Epithelial cell of esophagus (primary cell): ENCODE measurements around the gene TICRR.
A peak's percentile ranks its signal among the peaks of the same experiment; 100 is the strongest.

Experiments used
- DNase-seq: peaks from one replicate; pipeline ENCODE4 v3.0.0; 2010; ENCODE audit warnings: low read depth
- H3K4me3 ChIP-seq: 2 replicates; pipeline ENCODE4 v1.5.1; 2011; ENCODE audit warnings: mild to moderate bottlenecking, low read length, control low read depth
- TF ChIP-seq, protein P1 (sequence below): IDR thresholded peaks from 2 replicates; pipeline ENCODE4 v1.5.1; 2011; ENCODE audit warnings: low read depth, mild to moderate bottlenecking, low read length, control low read depth, inconsistent platforms; ENCODE audit not compliant: insufficient read depth; ENCODE audit errors: missing control alignments

Gene TICRR

DNA sequence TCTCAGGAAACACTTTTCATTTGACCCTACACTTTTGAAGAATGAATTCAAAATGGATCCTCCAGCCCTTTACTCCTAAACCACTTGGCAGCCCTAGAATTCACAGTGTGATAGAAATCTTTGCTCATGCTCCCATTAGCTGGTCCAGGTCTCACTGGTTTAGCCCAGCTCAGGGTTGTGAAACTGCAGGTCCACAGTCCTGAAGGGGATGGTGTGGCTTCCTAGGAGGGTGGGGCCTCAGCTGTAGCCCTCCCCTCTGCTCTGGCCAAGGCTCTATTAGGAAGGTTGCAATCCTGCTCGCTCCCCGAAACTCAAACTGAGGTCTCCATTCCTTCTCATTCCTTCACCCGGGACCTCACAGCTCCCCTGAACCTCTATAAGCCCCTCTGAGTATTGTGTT lies 21.6 kb upstream of the TICRR start:
- TF ChIP-seq, protein P1, sequence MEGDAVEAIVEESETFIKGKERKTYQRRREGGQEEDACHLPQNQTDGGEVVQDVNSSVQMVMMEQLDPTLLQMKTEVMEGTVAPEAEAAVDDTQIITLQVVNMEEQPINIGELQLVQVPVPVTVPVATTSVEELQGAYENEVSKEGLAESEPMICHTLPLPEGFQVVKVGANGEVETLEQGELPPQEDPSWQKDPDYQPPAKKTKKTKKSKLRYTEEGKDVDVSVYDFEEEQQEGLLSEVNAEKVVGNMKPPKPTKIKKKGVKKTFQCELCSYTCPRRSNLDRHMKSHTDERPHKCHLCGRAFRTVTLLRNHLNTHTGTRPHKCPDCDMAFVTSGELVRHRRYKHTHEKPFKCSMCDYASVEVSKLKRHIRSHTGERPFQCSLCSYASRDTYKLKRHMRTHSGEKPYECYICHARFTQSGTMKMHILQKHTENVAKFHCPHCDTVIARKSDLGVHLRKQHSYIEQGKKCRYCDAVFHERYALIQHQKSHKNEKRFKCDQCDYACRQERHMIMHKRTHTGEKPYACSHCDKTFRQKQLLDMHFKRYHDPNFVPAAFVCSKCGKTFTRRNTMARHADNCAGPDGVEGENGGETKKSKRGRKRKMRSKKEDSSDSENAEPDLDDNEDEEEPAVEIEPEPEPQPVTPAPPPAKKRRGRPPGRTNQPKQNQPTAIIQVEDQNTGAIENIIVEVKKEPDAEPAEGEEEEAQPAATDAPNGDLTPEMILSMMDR, result no peak
- DNase-seq, result no peak
- H3K4me3 ChIP-seq, result no peak overlapping the region

DNA sequence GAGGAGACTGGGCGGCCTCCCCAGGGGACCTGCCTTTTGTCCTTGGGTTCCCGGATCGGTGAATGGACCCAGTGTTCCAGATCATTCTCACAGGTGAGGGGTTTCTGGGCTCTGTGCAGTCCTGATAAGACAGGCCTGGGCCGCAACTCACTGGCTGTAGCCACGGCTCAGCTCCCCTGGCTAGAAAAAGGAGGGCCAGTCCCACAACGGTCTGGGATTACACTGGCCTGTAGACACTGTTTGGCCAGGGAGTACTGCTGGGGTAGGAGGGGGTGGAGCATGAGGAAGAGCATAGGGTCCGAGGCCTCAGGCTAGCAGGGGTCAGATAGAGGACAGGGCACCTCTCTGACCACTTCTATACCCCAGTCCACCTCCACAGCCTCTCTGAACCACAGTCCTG lies 21.0 kb upstream of the TICRR start:
- TF ChIP-seq, protein P1, result no peak
- no peak for DNase-seq
- H3K4me3 ChIP-seq, result no peak overlapping the region

DNA sequence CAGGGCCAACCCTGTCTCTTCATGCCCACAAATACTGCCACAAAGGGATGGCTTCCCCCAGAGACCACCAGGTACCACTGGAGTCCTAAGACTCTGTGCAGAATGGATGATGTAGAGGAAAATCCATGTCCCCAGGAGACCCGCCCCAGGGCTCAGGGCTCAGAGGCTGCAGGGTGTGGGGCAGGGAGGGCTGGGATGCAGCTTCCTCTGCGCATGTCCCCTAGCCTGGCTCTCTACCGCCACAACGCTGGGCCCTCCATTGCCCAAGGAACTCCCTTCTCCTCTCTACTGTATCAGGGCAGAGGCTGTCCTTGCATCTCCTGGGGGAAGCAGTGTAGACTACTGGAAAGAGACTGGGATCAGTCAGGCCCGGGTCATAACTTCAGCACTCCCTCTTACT lies 19.5 kb upstream of the TICRR start:
- H3K4me3 ChIP-seq, result no peak overlapping the region
- DNase-seq, result no peak
- TF ChIP-seq, protein P1, result no peak

DNA sequence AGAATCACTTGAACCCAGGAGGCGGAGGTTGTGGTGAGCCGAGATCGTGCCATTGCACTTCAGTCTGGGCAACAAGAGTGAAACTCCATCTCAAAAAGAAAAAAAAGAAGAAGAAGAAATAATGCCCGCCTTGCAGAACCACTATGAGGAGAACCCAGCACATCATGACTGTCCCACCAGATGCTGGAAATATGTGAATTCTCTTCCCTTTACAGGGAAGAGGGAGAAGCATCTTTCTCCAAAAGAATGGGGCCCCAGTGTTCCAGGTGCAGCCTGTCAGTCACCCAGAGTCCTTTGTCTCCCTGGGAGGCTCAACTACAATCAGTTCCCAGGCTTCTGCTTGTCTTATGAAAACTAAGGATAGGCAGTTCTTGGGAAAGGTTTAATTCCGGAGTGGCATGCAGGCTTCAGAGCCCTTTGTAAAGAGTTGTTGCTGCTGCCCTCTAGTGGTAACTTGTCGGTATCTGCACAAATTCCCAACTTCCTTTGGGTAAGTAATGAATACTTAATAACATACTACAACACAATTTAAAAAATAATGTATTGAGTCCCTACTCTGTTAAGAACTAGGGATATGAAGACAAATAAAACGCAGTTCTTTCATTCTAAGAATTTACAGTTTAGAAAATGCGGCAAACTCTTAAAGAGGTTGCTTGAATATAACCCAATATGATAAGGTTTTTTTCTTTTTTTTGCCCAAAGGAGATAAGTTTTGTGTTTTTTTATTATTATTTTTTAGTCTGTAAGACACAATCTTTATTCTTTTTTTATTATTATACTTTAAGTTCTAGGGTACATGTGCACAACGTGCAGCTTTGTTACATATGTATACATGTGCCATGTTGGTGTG lies 18.6 kb upstream of the TICRR start:
- TF ChIP-seq, protein P1, result peak; percentile 79
- peak; percentile 87 for DNase-seq
- no peak overlapping the region for H3K4me3 ChIP-seq

DNA sequence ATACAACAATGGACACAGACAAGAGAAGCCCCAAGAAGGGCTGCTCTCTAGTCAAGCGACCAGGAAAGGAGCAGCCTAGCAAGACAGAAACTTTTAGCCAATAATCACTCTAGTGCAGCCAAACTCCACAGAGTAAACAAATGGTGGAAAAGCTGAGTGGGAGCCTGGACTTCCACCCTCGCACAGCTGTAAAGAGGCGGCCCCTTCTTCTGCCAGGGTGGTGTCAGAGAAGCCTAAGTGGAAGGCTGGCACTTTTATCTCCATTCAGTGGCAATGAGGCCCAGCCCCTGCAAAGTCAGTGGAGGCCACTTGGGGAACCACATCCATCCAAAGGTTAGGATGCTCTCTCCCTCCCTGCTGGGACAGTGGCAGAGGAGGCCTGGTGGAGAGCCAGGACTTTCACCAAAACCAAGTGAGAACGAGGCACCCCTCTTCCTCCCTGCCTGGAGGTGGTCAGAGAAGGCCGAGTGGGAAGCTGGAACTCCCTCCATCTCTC lies 15.5 kb upstream of the TICRR start:
- DNase-seq, result no peak
- TF ChIP-seq, protein P1, result no peak
- H3K4me3 ChIP-seq, result no peak overlapping the region

DNA sequence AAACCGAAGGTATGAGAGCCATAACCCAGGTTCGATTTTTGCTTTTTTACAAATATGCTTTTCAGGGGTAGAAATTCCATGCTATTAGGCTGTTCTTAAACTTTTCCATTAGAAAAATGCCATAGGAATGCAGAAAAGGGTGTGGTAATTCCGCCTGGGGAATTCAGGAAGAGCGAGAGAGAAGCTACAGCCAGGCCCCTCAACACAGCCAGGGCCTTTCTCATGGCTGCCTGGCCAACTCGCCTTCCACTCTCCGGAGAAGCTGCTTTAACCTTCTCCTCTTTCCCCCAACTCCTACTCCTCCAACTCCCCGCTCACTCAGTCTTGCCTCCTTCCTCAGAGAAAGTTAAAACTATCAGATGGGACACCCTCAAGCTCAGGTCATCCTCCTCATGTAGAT lies 9.1 kb upstream of the TICRR start:
- TF ChIP-seq, protein P1, result no peak
- no peak overlapping the region for H3K4me3 ChIP-seq
- DNase-seq, result no peak

DNA sequence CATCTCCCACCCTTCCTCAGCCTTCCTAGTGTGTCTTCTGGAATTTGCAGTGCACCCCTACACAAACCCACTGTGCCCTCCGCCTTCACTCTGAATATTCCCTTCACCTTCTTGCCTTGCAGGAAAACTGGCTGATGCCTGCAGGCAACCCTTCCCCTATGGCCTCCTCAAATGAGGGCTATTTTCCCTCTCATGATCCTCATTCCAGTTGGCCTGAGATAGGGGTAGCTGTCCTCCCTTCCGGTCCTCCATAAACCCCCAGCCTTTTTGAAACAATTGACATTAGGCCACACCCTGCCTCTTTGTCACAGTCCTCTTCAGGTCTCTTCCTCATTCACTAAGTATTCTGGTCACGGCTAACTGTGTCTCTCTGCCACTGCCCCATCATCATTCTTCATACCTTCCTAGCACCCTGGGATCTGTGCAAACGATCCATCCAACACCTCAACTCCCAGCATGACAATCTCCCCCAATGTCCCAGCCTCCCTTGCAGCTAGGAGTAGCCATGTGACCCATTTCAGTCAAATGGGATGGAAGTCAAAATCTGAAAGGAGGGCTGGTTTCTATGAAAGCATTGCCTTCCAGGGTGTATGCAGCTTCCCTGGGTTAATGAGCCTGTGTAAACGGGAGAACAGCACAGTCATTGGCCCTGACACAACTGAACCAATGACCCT lies 8.5 kb upstream of the TICRR start:
- H3K4me3 ChIP-seq, result no peak overlapping the region
- DNase-seq, result no peak
- TF ChIP-seq, protein P1, result no peak
